Osteoblast (primary cell): Measurements from ENCODE around the gene TGFBR2. TPM values are rescaled to one million over a fixed set of nuclear protein-coding genes. Genes with fewer than 3 reads are reported as not detected.
A peak's percentile ranks its signal among the peaks of the same experiment; 100 is the strongest.
"Not testable (repeated sequence)": the region's sequence is repeated elsewhere in the genome, so short reads cannot be mapped to it uniquely, and the experiment has no call there.

ENCODE experiments used
- DNase-seq: peaks from one replicate; pipeline ENCODE4 v3.0.0; 2011; ENCODE audit warnings: low spot score, mixed read lengths; ENCODE audit not compliant: insufficient read length; ENCODE audit errors: missing footprints
- H2AFZ ChIP-seq: 2 replicates; pipeline ENCODE4 v1.6.0; 2011; ENCODE audit warnings: mild to moderate bottlenecking, low read length
- H3K27ac ChIP-seq: 2 replicates; pipeline ENCODE4 v1.5.1; 2011; ENCODE audit warnings: mild to moderate bottlenecking, low read depth, low read length, moderate library complexity
- H3K27me3 ChIP-seq: 2 replicates; pipeline ENCODE4 v1.6.0; 2012; ENCODE audit warnings: mild to moderate bottlenecking, control low read depth, inconsistent platforms, low read length, moderate library complexity; ENCODE audit not compliant: insufficient read depth
- H3K36me3 ChIP-seq: 2 replicates; pipeline ENCODE4 v1.5.1; 2011; ENCODE audit warnings: mild to moderate bottlenecking, low read length, control low read depth, moderate library complexity; ENCODE audit not compliant: insufficient read depth
- H3K4me1 ChIP-seq: 2 replicates; pipeline ENCODE4 v1.5.1; 2011; ENCODE audit warnings: mild to moderate bottlenecking, low read length, control low read depth, moderate library complexity; ENCODE audit not compliant: insufficient read depth
- H3K4me2 ChIP-seq: 2 replicates; pipeline ENCODE4 v1.6.0; 2011; ENCODE audit warnings: mild to moderate bottlenecking, low read length; ENCODE audit not compliant: insufficient read depth
- H3K4me3 ChIP-seq: fragments of 200-600 bp; sonication (generic); 3 replicates; pipeline ENCODE4 v1.5.1; 2012; ENCODE audit warnings: mild to moderate bottlenecking, low read length, inconsistent platforms; ENCODE audit not compliant: insufficient read depth
- H3K79me2 ChIP-seq: 2 replicates; pipeline ENCODE4 v1.6.0; 2012; ENCODE audit warnings: mild to moderate bottlenecking, low read length, control low read depth, inconsistent platforms; ENCODE audit not compliant: insufficient read depth
- H3K9me3 ChIP-seq: 2 replicates; pipeline ENCODE4 v1.5.1; 2011; ENCODE audit warnings: low read depth, low read length, control low read depth
- H4K20me1 ChIP-seq: 2 replicates; pipeline ENCODE4 v1.6.0; 2012; ENCODE audit warnings: mild to moderate bottlenecking, low read length, control low read depth; ENCODE audit not compliant: insufficient read depth
- CTCF ChIP-seq: IDR thresholded peaks from 2 replicates; pipeline ENCODE4 v1.5.1; 2011; ENCODE audit warnings: mild to moderate bottlenecking, low read depth, low read length, moderate library complexity; ENCODE audit errors: extremely low read depth
- total RNA-seq: library from RNA; depleted of rRNA; stranded (reverse); fragments of >200 nt; gene quantifications from 2 replicates; pipeline ENCODE4 v1.2.3, GENCODE V29; 2012

TGFBR2 gene
- total RNA-seq, 1 donor: 118 TPM

GRCh38 chr3:30622047-30622545 lies 15.7 kb downstream of the TGFBR2 start:
- H2AFZ ChIP-seq: no peak overlapping the region
- no peaks in the 10 kb centered on the region for H3K27me3 ChIP-seq
- peaks cover 20% of the 10 kb centered on the region for H4K20me1 ChIP-seq
- peaks cover 9% of the 10 kb centered on the region for H3K36me3 ChIP-seq
- H3K4me2 ChIP-seq: no peak overlapping the region
- H3K9me3 ChIP-seq: no peaks in the 10 kb centered on the region
- H3K4me1 ChIP-seq: peaks cover 43% of the 10 kb centered on the region
- H3K4me3 ChIP-seq: no peak overlapping the region
- H3K79me2 ChIP-seq: peaks cover 81% of the 10 kb centered on the region
- H3K27ac ChIP-seq: peak overlapping the region; percentile 7
- no peak for DNase-seq
- TF ChIP-seq CTCF: no peak

- H3K9me3 ChIP-seq: no peaks in the 10 kb centered on the region
- TF ChIP-seq CTCF: no peak
- H3K27ac ChIP-seq: peak overlapping the region; percentile 2
- H3K4me3 ChIP-seq: no peak overlapping the region
- peaks cover 45% of the 10 kb centered on the region for H3K4me1 ChIP-seq
- H3K4me2 ChIP-seq: peak overlapping the region; percentile 8
- no peak overlapping the region for H2AFZ ChIP-seq
- no peak for DNase-seq
- peaks cover 20% of the 10 kb centered on the region for H4K20me1 ChIP-seq
- H3K36me3 ChIP-seq: peaks cover 9% of the 10 kb centered on the region
- no peaks in the 10 kb centered on the region for H3K27me3 ChIP-seq
- peaks cover 83% of the 10 kb centered on the region for H3K79me2 ChIP-seq
Observed at GRCh38 chr3:30622790-30623189, 16.4 kb downstream of the TGFBR2 start.

GRCh38 chr3:30623351-30623750 lies 16.9 kb downstream of the TGFBR2 start:
- H3K27ac ChIP-seq: peak overlapping the region; percentile 2
- H3K4me3 ChIP-seq: no peak overlapping the region
- H3K36me3 ChIP-seq: peaks cover 9% of the 10 kb centered on the region
- H4K20me1 ChIP-seq: peaks cover 20% of the 10 kb centered on the region
- H2AFZ ChIP-seq: no peak overlapping the region
- H3K79me2 ChIP-seq: peaks cover 83% of the 10 kb centered on the region
- H3K4me2 ChIP-seq: peak overlapping the region; percentile 8
- TF ChIP-seq CTCF: no peak
- peaks cover 45% of the 10 kb centered on the region for H3K4me1 ChIP-seq
- no peaks in the 10 kb centered on the region for H3K27me3 ChIP-seq
- no peaks in the 10 kb centered on the region for H3K9me3 ChIP-seq
- DNase-seq: peak; percentile 38

GRCh38 chr3:30624480-30624879 lies 18.1 kb downstream of the TGFBR2 start:
- H3K9me3 ChIP-seq, H3K36me3 ChIP-seq, H3K27ac ChIP-seq, H3K4me3 ChIP-seq, H3K4me2 ChIP-seq, H3K27me3 ChIP-seq, H2AFZ ChIP-seq, DNase-seq: not testable (repeated sequence)
- Histone ChIP-seq H3K4me1 (peaks cover 51% of the 10 kb centered on the region), H3K79me2 (peaks cover 83% of the 10 kb centered on the region), H4K20me1 (peaks cover 16% of the 10 kb centered on the region)
